ENCODE results near the gene TNXB.

- TF ChIP-seq CTCF (conservative IDR thresholded peaks at IDR 0.05) (no peak), ZFX (IDR thresholded peaks at IDR 0.05) (no peak)
Observed at GRCh38 chr6:32086661-32087573, 22.2 kb downstream of the TNXB start.

Data from C4-2B (cell line).